ENCODE results near the gene ANKHD1.

DNA sequence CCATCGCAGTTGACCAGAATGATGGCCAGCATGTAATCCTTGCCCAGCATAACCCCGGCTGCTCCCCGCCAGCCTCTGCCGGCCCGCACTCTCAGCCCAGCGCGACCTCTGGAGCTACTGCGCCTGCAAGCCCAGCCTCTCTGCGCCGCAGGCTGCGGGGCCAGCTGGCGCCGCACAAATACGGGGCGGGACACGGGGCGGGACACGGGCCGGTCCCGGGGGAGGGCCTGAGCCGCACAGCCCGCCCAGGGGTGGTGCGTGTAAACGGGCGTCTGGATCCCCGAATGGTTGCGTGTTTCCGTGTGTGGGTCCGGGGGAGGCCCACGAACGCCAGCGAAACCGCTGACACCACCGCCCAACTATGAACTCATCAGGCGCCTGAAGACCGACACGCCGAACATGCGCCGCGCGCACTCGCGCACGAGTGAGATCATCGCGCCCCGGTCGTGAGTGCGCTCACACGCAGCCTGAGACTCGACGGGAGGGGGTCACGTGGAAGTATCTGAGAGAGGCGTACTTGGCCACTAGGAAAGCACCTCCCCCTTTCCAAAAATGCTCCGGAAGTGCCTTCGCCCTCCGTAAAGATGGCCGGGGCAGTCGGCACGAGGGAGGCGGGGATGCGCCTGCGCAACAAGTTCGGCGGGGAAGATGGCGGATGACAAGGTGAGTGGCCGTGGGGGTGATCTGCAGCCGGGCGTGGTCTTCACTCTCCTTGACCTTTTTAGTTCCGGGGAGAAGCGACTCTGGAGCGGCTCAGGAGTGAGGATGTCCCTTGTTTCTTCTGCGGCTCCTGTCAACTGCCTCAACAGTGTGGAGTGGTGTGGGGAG lies 162.8 kb downstream of the ANKHD1 start, which contains the start of the genes APBB3 and SLC35A4:
- TF ChIP-seq, protein P1, sequence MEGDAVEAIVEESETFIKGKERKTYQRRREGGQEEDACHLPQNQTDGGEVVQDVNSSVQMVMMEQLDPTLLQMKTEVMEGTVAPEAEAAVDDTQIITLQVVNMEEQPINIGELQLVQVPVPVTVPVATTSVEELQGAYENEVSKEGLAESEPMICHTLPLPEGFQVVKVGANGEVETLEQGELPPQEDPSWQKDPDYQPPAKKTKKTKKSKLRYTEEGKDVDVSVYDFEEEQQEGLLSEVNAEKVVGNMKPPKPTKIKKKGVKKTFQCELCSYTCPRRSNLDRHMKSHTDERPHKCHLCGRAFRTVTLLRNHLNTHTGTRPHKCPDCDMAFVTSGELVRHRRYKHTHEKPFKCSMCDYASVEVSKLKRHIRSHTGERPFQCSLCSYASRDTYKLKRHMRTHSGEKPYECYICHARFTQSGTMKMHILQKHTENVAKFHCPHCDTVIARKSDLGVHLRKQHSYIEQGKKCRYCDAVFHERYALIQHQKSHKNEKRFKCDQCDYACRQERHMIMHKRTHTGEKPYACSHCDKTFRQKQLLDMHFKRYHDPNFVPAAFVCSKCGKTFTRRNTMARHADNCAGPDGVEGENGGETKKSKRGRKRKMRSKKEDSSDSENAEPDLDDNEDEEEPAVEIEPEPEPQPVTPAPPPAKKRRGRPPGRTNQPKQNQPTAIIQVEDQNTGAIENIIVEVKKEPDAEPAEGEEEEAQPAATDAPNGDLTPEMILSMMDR (IDR thresholded peaks at IDR 0.05), result no peak
- TF ChIP-seq POLR2AphosphoS5 (IDR thresholded peaks at IDR 0.05; ENCODE audit: low read depth, low read length), result peak; percentile 93
- TF ChIP-seq, protein P2, sequence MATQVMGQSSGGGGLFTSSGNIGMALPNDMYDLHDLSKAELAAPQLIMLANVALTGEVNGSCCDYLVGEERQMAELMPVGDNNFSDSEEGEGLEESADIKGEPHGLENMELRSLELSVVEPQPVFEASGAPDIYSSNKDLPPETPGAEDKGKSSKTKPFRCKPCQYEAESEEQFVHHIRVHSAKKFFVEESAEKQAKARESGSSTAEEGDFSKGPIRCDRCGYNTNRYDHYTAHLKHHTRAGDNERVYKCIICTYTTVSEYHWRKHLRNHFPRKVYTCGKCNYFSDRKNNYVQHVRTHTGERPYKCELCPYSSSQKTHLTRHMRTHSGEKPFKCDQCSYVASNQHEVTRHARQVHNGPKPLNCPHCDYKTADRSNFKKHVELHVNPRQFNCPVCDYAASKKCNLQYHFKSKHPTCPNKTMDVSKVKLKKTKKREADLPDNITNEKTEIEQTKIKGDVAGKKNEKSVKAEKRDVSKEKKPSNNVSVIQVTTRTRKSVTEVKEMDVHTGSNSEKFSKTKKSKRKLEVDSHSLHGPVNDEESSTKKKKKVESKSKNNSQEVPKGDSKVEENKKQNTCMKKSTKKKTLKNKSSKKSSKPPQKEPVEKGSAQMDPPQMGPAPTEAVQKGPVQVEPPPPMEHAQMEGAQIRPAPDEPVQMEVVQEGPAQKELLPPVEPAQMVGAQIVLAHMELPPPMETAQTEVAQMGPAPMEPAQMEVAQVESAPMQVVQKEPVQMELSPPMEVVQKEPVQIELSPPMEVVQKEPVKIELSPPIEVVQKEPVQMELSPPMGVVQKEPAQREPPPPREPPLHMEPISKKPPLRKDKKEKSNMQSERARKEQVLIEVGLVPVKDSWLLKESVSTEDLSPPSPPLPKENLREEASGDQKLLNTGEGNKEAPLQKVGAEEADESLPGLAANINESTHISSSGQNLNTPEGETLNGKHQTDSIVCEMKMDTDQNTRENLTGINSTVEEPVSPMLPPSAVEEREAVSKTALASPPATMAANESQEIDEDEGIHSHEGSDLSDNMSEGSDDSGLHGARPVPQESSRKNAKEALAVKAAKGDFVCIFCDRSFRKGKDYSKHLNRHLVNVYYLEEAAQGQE (IDR thresholded peaks at IDR 0.05; ENCODE audit: insufficient read depth in 1 of 2, low read depth in 2 of 2, low read length in 1 of 2), result no peak
- peak; percentile 39; the same call in 1 of the 2 replicates for TF ChIP-seq TCF7L2 (IDR thresholded peaks at IDR 0.05; ENCODE audit: low read depth, low read length)
- TF ChIP-seq SIN3A (IDR thresholded peaks at IDR 0.05; ENCODE audit: borderline replicate concordance, insufficient read depth, low read depth, low read length), result peak; percentile 34; the same call in 1 of the 2 replicates
